Renal pelvis (tissue), 4 donors: Measurements from ENCODE around the gene G2E3. TPM values are rescaled to one million over a fixed set of nuclear protein-coding genes. Genes with fewer than 3 reads are reported as not detected.
"Not testable (repeated sequence)": the region's sequence is repeated elsewhere in the genome, so short reads cannot be mapped to it uniquely, and the experiment has no call there.

Experiments used
- DNase-seq: peaks from one replicate; pipeline ENCODE4 v3.0.0-alpha.2; 2013
- polyA plus RNA-seq, 3 donors: library from polyadenylated mRNA; unstranded; fragments of 120-200 nt; gene quantifications; one replicate each; pipeline ENCODE4 v1.2.1, GENCODE V29; 2013; ENCODE audit not compliant: insufficient read length in 3 of 3

G2E3 gene
- polyA plus RNA-seq, 3 donors = 23.3 to 31.4 (median 26.6) TPM

DNA sequence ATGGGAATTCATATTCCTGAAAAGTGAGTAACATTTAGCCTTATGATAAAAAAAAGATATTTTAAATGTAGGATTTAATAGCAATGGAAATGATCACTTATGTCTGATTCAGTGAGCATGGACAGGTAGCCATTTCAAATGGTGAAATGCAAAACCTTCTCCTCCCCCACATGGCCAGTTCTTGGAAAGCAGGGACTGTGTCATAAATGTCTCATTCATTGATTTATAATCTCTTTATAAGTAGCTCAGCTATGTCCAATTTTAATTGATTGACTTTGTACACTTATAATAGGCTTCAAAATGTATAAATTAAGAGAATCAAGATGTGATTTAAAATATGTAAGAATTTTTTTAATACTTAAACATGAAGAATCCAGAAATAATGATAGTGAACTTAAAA is 38.5 kb downstream of the G2E3 start:
- DNase-seq = no peak

DNA sequence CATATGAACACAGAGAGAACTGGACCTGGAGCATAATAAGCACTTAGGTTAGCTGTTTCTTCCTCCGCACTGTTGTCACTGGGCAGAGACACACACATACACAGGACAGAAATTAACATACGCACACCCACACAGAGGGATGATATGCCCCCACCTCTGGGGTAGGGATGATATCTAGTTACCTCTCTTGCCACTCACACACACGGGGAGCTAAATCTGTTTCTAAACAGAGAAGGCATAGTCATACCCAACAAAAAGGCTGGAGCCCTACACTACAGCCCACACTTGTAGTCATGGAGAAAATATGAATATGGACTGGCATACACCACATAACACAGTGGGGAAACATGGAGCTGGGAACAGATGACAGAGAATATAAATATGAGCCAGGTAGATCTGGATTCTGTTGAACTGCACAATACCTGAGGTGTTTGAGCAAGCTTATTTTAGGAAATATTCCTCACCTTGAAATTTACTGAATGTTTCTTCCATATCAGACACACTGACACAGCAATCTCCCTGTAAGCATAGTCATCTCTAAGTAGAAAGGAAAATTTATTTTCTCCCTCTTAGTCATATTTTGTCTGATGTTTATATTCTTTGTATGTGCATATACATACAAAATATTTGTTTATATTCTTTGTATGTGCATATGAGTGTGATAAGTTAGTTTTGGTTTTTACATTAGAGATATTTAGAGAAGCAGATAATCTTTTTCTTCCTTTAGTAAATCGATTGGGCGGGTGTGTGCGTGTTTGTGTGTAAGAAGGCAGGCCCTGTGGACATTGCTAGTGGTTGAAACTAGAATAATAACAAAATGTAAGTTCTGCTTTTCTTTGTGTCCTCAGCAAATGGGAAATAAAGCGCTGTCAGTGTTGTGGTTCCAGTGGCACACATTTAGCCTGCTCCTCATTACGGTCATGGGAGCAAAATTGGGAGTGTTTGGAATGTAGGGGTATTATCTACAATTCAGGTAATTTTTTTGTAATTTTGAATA is 42.3 kb downstream of the G2E3 start:
- no peak for DNase-seq

DNA sequence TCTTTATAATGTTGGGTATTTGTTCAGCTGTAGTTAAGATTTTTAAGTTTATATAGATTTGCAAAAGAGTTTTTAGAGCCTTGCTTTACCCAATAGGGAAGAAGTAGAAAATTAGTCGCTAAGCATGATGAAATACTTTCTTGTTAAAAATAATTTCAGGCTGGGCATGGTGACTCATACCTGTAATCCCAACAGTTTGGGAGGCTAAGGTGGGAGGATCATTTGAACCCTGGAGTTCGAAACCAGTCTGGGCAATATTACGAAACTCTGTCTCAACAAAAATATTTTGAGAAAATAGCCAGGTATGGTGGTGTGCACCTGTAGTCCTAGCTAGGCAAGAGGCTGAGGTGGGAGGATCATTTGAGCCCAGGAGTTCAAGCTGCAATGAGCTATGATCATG is 44.4 kb downstream of the G2E3 start:
- no peak for DNase-seq

DNA sequence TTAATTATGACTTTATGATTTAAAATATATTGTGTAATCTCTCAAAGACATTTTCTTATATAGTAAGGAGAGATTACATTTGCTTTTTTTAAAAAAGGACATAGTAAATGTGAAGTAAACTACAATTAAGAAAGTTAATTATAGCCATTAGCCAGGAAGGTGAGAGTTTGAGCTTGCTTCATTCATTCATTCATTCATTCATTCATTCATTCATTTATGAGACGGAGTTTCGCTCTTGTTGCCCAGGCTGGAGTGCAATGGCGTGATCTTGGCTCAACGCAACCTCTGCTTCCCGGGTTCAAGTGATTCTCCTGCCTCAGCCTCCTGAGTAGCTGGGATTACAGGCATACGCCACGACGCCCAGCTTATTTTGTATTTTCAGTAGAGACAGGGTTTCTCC is 45.7 kb downstream of the G2E3 start:
- DNase-seq = not testable (repeated sequence)

DNA sequence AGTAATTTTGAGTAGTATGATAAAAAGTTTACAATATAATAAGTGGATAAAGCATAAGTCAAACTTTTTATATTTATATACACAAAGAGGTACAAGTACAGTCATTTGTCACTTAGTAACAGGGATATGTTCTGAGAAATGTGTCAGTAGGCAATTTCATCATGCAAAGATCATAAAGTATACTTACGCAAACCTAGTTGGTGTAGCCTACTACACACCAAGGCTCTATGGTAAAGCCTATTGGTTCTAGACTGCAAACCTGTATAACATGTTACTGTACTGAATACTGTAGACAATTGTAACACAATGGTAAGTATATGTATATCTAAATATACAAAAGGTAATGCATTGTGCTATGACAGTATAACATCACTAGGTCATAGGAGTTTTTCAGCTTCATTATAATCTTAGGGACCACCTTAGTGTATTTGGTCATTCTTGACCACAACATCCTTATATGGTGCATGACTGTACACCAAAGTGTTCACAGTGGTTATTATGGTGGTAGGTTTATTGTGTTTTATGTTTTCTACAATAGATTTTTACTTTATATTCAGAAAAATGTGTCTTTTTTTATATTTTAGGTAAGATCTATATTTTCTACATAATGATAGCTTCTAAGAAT is 48.3 kb downstream of the G2E3 start:
- no peak for DNase-seq

DNA sequence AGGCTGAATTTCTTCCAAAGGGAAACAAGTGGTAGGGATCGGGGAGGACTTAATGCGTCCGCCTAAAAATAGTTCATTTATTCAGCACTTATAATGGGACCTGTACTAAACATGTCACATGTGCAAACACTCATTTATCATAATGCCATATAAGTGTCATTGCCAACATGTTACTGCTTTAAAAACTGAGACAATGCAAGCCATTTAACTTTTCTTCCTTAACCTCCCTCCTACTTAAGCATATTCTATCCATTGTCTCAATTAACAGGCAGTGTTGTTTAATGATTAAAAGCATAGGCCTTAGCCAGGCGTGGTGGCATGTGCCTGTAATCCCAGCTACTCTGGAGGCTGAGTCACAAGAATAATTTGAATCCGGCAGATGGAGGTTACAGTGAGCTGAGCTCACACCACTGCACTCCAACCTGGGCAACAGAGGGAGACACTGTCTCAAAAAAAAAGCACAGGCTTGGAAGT is 49.6 kb downstream of the G2E3 start:
- no peak for DNase-seq

DNA sequence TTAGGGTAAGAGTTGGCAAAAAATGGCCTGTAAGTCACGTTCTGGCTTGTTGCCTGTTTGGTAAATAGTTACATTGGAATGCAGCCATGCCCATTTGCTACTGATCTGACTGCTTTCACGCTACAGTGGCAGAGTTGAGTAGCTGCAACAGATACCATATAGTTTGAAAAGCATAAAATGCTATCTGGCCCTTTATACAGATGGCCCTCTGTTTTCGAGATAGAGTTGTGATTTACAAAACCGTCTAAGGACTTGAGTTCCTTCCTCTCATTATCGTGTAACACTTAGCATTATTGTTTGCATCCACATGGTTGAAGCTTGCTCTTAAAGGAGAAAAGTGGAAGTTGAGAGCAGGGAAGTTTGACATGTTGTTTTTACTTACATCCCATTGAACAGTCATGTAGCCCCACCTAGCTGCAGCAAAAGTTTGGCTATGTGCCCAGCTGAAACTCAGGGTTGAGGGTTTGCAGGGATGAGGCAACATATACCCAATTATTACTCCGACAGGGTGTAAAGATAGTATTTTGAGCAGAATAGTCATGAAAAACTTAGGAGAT is 51.9 kb downstream of the G2E3 start:
- DNase-seq = peak; percentile 24

DNA sequence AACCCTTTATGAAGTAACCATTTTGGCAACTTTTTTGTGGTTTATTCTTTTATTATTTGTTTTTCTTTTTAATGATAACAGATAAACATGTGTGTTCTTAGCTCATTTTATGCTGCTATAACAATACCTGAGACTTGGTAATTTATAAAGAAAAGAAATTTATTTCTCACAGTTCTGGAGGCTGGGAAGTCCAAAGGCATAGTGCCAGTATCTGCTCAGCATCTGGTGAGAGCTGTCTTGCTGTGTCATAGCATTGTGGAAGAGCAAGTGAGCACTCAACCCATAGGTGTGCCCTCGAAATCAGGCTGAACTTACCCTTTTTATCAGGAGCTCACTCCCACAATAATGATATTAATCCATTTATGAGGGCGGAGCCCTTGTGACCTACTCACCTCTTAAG is 55.2 kb downstream of the G2E3 start:
- no peak for DNase-seq

DNA sequence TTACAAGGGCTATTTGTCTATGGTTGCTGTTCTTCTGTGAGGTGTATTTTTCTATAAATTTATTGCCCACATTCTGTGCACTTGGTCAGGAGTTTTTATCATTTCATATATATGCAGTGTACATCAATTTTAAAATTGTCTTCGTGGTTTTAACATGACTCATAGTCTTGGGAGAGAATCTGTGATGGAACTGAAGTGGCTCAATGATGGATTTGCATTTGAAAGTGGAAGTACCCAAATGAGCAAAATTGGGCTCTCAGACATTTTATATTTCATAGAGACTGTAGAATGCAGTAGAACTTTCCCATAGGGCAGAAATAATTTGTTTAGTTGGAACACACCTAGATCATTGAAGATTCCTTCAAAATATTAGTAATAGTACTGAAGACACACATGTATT is 61.2 kb downstream of the G2E3 start:
- DNase-seq = no peak

DNA sequence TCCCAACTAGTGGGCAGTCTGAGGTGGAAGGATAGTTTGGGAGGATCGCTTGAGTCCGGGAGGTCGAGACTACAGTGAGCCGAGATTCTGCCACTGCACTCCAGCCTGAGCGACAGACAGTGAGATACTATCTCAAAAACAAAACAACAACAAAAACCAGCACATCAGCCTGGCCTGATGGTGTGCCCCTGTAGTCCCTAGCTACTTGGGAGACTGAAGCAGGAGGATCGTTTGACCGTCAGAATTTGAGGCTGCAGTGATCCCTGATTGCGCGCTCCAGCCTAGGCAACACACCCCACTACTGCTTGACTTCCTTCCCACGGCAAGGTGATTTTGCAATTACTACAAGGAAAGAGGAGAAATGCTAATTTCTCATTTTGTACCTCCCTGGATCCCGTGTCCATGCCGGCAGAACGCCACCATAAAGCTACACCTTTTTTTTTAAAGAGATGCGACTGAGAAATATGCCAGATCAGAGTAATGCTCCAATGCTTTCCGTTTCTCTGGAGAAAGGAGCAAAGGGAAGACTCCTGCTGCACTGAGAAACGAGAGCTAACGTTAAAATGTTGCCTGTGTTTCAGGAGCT is 62.5 kb downstream of the G2E3 start:
- DNase-seq = peak; percentile 15

DNA sequence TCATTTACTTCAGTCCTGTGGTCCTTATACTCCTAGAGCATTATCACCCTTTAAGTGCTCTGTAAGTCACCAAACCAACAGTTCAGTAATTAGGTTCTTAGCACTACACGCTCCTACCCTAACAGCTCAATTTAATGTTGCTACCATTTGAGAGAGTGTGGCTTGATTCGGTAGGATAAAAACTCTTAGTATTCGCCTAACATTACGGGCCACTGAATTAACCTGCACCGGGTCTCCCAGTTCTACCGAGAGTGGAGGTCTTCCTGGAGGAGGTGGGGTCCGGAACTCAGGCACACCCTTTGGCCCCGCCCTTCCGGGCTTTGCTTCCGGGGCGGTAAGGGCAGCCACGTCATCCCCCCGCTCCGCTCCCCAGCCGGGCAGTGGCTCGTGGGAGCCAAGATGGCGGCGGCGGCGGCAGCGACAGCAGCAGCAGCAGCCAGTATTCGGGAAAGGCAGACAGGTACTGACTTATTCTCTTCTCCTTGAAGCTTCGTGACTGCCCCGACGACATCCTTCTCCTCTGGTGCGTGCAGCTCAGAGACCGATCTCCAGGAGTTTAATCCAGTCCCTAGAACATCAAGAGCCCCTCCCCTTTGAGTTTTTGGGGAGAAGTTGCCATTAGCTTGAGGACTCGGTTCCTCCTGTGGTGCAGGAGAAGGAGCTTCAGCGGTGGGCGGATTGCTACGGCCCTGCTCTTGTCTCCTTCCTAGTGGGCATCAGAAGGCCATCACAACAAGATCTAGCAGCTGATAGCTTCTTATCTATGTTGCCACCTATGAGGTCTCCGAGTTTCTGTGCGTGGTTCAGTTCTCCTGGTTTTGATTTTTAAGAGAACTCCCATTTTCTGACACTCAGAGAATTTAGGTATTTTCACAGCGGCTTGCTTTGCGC is 63.2 kb downstream of the G2E3 start, which contains the start of gene SCFD1:
SCFD1 (plus strand) TSS at position 380 of the 891 bp plus-strand sequence; CDS start at position 400, 20 bp downstream.
- peak; percentile 94 for DNase-seq

DNA sequence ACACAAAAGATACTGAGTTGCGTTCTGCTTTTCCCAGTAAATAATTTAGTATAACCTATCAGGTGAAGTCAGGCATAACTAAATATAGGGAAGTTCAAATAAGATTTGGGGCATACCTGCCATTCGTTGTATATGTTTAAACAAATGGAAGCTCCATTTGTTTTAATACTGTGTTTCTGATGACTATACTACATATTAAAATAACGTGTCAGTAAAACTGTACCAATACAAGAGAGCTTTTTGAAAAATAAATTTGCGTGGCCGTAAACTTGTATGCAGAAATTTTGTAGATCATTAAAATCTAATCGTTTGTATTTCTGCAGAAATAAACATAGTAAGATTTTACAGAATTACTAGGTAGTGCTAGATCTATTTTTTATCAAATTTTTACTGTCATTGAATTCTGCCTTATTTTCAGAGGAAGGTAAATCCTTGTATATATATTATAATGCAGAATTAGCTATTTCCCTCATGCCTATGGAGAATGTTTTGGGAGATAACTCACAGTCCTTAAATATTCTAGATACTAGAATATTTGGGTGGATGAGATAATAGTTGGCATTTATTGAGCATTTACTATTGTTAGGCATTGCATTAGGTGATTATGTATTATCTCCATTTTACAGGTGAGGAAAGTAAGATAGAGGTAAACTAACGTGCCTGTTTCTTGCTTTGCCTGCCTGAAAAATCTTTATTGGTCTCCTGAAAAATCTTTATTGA is 64.6 kb downstream of the G2E3 start:
- no peak for DNase-seq

DNA sequence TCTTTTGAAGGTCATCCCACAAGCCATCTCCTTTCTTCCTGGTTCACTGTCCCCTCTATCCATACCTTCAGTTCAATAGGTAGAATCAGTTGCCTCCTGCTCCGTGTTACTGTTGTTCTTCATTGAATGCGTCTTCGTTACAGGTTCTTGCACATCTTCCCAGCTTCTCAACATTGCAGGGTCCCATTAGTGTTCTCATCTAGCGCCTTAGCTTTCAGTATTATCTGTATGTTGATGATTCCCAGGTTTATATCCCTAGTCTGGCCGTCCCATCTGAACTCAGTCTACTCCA is 65.1 kb downstream of the G2E3 start:
- DNase-seq = no peak

DNA sequence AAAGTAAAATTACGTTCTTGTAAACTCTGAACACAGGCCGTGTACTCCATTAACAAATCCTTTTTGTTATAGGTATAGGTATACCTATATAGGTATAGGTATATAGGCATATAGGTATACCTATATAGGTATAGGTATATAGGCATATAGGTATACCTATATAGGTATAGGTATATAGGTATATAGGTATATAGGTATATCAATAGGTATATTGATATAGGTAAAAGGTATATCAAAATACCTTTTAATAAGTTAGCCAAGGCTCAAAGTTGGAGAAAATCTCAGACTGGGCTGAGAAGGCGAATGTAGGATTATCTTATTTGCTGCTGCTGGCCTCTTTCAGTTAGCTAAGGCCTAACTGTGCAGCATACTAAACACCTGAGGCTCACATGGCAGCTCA is 66.6 kb downstream of the G2E3 start:
- no peak for DNase-seq

DNA sequence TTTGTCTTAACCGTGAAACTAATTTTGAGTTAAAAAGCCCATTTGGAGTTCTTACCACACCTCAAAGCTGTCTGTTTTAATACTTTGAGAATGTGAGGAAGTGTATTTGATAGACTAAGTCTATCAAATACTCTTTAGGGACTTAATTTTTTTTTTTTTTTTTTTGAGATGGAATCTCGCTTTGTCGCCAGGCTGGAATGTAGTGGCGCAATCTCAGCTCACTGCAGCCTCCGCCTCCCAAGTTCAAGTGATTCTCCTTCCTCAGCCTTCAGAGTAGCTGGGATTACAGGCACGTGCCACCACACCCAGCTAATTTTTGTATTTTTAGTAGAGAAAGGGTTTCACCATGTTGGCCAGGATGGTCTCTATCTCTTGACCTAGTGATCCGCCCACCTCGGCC is 70.5 kb downstream of the G2E3 start:
- not testable (repeated sequence) for DNase-seq

DNA sequence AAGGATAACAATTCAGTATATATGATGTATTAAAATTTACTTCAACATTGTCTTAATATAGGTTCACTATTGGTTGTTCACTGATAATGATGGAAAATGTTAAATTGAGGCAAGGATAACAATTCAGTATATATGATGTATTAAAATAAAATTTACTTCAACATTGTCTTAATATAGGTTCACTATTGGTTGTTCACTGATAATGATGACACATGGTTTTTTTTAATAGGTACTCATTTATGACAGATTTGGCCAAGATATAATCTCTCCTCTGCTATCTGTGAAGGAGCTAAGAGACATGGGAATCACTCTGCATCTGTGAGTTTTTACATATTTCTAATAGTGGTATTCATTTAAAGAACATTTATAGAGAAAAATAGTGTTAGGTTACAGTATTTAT is 71.3 kb downstream of the G2E3 start:
- no peak for DNase-seq

DNA sequence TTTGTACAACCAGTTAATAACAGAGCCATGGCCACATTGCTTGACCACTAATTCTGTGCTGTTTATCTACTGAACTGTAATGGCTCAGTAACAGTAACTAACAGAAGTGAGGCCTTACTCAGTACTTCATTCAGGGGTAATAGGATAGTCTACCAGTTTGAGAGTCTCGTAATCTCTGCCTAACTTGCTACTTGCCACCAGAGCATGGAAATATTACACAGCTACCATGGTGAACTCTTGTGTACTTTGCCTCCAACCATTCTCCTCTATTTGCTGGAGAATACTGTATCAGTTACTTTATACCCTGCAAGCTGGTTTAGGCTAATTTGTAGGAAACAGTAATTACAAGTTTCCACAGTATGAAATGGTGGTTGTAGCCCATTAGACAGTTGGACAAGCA is 73.8 kb downstream of the G2E3 start:
- no peak for DNase-seq

DNA sequence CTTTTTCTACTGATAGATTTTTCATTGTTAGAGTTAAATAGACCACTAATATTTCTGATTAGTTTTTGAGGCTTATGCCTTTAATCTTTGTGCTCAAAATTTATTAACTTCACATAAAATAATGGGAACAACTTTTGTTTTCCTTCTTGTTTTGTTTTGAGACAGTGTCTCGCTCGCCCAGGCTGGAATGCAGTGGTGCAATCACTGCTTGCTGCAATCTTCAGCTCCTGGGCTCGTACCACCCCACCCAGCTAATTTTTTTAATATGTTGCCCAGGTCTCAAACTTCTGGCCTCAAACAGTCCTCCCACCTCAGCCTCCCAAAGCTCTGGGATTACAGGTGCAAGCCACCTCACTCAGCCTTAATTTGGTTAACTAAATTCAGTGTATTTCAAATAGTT is 80.0 kb downstream of the G2E3 start:
- DNase-seq = no peak

DNA sequence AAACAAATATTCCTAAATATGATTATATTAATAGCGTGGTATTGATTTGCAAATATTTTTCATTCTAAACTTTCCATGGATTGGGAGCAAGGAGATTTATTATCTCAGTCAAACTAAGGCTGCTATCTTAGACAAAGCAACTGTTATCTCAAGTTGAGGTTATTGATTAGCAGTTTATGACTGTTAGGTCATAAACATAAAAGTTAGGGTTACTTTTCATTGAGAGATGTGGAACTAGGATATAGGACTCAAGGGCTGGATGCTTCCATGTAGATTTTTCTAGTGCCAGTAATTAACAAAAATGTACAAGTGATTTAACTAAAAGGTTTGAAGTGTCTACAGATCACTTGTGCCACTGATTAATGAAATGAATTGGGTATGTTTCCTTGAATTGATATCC is 82.2 kb downstream of the G2E3 start:
- DNase-seq = no peak

DNA sequence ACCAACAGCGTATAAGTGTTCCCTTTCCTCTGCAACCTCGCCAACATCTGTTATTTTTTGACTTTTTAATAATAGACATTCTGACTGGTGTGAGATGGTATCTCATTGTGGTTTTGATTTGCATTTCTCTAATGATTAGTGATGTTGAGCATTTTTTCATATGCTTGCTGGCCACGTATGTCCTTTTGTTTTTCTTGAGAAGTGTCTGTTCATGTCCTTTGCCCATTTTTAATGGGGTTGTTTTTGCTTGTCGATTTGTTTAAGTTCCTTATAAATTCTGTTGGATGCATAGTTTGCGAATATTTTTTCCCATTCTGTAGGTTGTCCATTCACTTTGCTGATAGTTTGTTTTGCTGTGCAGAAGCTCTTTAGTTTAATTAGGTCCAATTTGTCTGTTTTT is 85.5 kb downstream of the G2E3 start:
- not testable (repeated sequence) for DNase-seq

DNA sequence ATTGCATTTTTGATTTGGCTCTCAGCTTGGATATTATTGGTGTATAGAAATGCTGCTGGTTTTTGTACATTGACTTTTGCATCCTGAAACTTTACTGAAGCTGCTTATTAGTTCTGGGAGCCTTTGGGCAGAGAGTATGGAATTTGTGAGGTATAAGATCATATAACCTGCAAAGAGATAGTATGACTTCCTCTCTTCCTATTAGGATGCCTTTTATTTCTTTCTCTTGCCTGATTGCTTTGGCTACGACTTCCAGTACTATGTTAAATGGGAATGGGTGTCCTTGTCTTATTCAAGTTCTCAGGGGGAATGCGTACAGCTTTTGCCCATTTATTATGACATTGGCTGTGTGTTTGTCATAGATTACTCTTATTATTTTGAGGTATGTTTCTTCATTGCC is 86.6 kb downstream of the G2E3 start:
- DNase-seq = no peak
